RWPE1 (cell line): ENCODE data around the gene FAM43B.
A peak's percentile ranks its signal among the peaks of the same experiment; 100 is the strongest.

ENCODE experiments used
- CTCF ChIA-PET: fragments of 350-600 bp; sonication (Branson Sonifier 250); formaldehyde crosslinking; extraction: SDS; loops from one replicate; lab custom pipeline; 2021; lab: Yijun Ruan, JAX
- POLR2A ChIA-PET: fragments of 400-600 bp; formaldehyde crosslinking; extraction: SDS; loops from one replicate; lab custom pipeline; 2020; ENCODE audit warnings: antibody characterized with exemption; ENCODE audit not compliant: low non-redundant PET; lab: Yijun Ruan, JAX
- DNase-seq: peaks from one replicate; pipeline ENCODE4 v3.0.0; 2012; ENCODE audit warnings: low spot score
- H3K27ac ChIP-seq: fragments of 450-650 bp; 2 replicates; pipeline ENCODE4 v1.5.1; 2017
- CTCF ChIP-seq: fragments of 450-650 bp; conservative IDR thresholded peaks from 2 replicates; pipeline ENCODE4 v1.5.1; 2017; ENCODE audit warnings: low read depth, mild to moderate bottlenecking

FAM43B gene

DNA sequence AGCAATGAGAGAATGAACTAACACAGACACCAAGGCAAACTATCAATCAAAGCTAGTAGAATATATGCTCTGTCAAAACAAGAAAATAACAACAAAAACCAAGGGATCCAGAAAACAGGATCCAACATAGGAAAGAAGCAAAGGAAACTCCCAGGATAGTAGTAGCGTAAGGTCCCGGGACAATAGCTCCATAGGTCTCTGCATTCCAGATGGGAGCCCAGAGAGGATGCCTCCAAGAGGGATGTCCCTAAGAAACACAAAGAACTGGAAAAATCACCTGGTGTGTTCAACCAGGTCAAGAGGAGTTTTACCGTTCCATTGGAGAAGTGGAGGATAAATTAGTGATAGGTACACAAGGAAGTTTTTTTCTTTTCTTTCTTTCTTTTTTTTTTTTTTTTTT, 5.7 kb upstream of the FAM43B start:
- H3K27ac ChIP-seq = no peak overlapping the region
- DNase-seq = no peak
- TF ChIP-seq CTCF = no peak
- ChIA-PET CTCF (interaction anchor here (0.7 kb wide), 1 partner anchor 187 kb away, joined by 3 read pairs; no protein-coding TSS in a partner anchor), POLR2A (no interaction called here)

- CTCF ChIA-PET = no interaction called here
- DNase-seq = no peak
- no peak for TF ChIP-seq CTCF
- POLR2A ChIA-PET = interaction anchor here (0.6 kb wide), 1 partner anchor 115 kb away, joined by 3 read pairs; no protein-coding TSS in a partner anchor
- no peak overlapping the region for H3K27ac ChIP-seq
Observed at GRCh38 chr1:20551161-20551560, 1.2 kb upstream of the FAM43B start.

DNA sequence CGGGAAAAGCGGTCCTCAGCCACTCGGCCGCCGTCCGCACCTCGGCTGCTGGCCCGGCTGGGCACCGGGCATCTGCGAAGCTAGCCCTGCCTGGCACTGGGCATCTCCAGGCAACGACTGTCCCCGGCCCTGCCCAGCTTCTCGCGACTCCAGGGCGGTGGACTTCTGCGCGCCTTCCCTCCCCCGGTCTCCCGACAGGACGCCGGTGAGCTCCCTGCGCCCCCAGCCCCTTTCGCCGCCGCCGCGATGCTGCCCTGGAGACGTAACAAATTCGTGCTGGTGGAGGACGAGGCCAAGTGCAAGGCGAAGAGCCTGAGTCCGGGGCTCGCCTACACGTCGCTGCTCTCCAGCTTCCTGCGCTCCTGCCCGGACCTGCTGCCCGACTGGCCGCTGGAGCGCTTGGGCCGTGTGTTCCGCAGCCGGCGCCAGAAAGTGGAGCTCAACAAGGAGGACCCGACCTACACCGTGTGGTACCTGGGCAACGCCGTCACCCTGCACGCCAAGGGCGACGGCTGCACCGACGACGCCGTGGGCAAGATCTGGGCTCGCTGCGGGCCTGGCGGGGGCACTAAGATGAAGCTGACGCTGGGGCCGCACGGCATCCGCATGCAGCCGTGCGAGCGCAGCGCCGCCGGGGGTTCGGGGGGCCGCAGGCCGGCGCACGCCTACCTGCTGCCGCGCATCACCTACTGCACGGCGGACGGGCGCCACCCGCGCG, 514 bp downstream of the FAM43B start:
- peak; percentile 21 for DNase-seq
- no peak for TF ChIP-seq CTCF
- H3K27ac ChIP-seq = no peak overlapping the region
- CTCF ChIA-PET = interaction anchor here (1.3 kb wide), 1 partner anchor 80 kb away, joined by 4 read pairs; no protein-coding TSS in a partner anchor
- POLR2A ChIA-PET = no interaction called here

DNA sequence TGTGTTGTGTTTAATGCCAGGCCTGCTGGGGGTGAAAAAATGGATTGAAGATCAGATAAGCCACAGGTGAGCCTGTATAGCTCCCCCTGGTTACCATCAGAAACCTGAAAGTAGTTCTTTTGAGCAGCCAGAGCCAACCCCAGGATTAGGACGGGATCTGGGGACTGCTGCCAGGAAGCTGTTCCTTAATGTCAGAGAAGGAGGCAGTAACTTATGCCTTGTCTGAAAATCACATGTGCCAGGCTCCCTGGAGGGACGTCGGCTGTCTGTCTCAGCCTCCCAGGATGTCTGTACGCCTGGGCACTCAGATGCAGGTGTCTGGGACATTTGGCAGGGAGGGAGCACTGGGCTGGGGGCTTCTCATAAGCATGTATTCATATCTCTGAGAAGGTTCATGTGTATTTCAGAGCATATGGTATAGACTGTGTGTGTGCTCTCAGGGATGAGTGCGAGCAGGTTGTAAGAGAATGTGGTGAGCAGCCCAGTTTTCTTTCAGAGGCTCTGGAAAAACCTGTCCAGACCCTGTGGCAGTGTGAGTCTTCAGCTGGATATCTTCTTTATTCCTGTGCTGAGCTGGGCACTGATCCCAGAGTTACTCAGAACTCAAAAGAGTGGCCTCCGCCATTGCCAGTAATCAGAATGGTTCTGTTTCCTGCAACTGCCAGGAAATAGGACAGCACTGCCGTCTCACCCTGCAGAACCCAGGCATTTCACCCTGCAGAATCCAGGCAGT, 2.8 kb downstream of the FAM43B start:
- no peak for DNase-seq
- no peak overlapping the region for H3K27ac ChIP-seq
- TF ChIP-seq CTCF = no peak
- ChIA-PET CTCF (no interaction called here), POLR2A (no interaction called here)

- ChIA-PET CTCF (no interaction called here), POLR2A (no interaction called here)
- no peak for DNase-seq
- no peak for TF ChIP-seq CTCF
- H3K27ac ChIP-seq = no peak overlapping the region
Observed at GRCh38 chr1:20555758-20556120, 3.4 kb downstream of the FAM43B start.

GRCh38 chr1:20558191-20558590, 5.8 kb downstream of the FAM43B start:
- no peak overlapping the region for H3K27ac ChIP-seq
- no peak for DNase-seq
- no peak for TF ChIP-seq CTCF
- ChIA-PET POLR2A (no interaction called here), CTCF (no interaction called here)
